22Rv1 (cell line): ENCODE results near the gene STRIP1.

Experiments used
- CTCF ChIP-seq: fragments of 450-650 bp; IDR thresholded peaks from 2 replicates; pipeline ENCODE4 v1.5.1; 2017; ENCODE audit warnings: mild to moderate bottlenecking
- ZFX ChIP-seq: fragments of 450-650 bp; IDR thresholded peaks from 2 replicates; pipeline ENCODE4 v1.6.1; 2017; ENCODE audit warnings: antibody characterized with exemption, borderline replicate concordance

GRCh38 chr1:109997867-109998229 is 36.6 kb upstream of the STRIP1 start:
- no peak for TF ChIP-seq CTCF
- no peak for TF ChIP-seq ZFX
